ENCODE data around the gene PRSS27.
"Not testable (repeated sequence)": the region's sequence is repeated elsewhere in the genome, so short reads cannot be mapped to it uniquely, and the experiment has no call there.

The PRSS27 gene

DNA sequence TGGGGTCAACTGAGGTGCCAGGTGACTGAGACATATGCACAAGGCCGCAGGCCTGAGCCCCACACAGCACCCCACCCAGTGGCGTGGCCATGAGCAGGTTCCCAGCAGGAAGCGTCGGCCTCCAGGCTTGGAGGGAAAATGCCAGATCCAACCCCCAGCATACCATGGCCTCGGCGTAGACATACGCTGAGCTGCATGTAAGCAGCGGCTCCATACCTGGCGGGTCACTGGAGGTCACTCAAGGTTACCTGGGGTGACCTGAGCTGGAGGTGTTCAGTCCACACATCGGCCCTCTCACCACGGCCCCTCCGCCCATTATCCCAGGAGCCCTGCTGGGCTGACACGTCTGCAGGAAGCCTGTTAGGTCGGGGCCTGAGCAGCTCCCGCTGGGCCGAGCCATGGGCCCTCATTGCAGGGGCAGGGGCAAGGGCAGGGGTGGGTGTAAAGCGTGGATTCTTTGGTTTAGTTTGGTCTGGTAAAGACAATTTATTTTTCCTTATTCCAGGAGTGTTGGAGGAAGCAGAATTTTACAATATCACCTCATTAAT lies 22.5 kb downstream of the PRSS27 start:
- DNase-seq (ENCODE audit: low read depth in 2 of 2, low spot score in 1 of 2), result no peak

DNA sequence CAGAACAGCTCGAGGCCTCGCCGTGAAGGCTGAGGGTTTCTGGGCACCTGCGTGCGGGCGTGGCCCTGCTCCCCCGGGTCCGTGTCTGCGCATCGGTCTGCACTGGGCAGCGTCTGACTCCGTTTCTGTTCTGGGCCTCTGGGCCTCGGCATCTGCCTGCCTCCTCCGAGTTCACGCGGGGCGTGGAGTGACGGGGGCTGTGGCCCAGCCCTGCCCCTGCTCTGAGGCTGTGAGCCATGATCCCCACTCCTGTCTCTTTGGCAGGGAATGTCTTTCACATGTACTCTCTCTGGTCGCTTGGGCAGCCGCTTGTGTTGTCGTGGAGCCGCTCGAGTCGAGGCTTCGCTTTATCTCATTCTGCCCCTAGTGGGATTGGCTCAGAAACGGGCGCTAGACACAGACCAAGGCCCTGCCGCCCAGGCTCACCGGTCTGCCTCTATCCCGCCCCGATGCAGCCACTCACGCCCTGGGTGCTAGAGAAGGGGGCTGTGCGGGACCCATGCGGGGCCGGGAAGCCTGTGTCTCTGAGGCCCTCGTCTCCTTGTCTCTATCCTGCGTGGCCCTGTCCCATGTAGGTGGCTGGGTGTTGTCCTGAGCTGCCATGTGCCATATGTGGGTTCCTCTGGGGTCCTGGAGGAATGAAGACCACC lies 23.3 kb downstream of the PRSS27 start:
- DNase-seq (ENCODE audit: low read depth in 2 of 2, low spot score in 1 of 2), result not testable (repeated sequence)

DNA sequence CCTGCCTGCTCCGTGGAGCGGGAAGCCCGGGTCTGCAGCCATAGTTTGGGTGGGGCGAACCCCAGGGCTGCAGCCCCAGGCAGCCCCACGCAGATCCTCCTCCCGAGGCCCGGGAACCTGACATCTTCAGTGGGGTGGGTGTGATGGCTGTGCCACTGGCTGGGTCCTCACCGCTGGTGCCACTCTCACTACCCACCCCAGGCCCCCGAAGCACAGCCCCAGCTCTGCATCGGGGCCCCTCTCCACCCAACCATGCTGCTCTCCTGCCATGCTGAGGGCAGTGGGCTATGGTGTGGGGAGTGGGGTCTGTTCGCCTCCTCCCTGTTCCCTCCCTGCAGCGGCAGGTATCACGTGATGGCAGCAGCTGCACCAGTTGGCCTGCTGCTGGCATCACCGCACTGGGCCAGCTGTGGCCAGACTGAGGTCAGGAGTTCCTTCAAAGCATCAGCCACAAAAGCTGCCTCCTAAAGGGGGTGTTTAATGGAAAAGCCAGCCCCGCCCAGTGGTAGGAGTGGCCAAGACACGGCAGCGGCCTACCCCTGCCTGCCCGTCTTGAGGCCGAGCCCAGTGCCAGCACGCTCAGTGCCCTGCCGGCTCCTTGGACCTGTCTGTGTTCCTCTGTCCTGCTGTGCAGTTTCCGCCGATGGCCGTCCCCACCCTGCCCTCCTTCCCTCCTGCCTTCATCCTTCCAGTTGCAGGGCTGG lies 26.9 kb downstream of the PRSS27 start:
- no peak for DNase-seq (ENCODE audit: low read depth in 2 of 2, low spot score in 1 of 2)

DNA sequence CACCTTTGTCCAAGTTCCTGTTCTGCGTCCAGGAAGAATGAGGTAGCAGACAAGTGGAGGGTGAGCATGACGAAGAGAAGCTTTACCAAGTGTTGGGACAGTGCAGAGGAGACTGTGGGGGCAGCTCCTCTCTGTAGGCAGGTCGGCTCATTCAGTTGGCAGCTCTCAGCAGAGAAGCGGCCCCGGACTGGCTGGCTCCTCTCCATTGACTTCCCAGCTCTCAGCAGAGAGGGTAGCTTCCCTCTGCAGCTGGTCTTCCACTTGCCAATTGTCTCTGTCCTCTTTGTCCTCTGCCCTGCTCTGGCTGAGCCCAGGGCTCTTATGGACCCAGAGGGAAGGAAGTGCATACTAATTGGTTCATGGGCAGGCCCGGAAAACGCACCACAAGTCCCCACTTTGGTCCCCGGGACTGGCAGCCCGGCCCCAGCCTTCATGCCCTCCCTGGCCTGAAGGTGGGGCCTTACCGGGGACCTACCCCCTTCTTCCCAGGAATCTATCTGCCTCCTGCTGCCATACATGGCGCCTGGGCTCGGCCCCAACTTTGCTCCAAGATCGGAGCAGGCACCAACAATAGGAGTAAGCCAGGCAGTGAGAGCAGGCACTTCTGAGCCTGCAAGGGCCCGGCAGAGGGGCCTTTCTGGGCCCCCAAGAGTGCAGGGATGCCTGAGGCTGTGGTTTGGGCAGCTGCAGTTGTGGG lies 27.6 kb downstream of the PRSS27 start:
- DNase-seq (ENCODE audit: low read depth in 2 of 2, low spot score in 1 of 2), result no peak

DNA sequence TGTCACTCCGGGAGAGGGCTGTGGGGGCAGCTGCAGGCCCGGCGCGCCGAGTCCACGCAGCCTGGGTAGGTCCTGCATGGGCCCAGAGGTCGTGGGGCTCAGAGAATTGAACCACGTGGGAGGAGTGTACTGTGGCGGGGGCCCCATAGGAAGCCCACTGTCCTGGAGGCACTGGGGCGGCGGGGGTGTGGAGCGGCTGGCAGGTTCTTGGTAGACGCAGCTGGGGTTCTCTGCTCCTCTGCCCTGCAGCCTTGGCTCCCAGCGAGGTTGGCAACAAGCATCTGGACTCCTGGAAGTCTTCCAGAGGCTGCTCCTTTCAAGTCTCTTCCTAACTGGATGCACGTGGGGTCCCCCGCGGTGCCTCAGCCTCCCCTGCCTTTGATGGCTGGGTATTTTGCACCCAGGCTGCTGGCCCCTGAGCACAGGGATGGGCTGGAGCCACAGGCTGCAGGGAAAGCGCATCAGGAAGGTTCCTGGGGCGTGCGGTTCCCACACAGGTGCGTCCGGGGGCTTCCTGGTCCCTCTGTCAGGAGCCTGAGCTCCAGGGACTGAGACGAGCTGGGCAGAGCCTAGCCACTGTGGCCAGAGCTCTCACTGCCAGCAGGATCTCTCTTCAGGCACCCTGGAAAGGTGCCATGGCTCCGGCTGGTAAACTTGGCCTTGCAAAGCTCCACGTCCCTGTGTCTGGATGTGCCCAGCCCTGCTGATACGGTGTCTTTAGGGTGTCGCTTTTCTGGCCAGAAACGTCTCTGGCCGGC lies 28.4 kb downstream of the PRSS27 start:
- DNase-seq (ENCODE audit: low read depth in 2 of 2, low spot score in 1 of 2), result no peak

DNA sequence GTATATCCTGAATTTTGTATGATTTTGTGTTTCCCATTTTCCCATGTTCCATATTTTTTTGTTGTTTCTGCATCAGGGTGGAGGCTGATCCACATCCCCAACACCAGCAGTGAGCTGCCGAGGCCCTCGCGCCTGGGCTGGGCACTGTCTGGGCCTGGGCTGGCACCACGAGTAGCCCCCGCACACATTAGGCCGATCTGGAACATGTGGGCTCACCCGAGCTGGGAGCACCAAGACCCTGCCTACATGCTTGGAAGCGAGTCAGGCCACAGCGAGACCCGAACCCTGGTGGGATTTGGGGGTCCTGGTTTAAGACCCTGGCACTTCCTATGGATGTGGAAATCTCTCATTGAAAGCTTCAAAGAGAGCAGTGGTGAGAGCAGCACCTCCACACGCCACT lies 29.2 kb downstream of the PRSS27 start:
- DNase-seq (ENCODE audit: low read depth in 2 of 2, low spot score in 1 of 2), result no peak

DNA sequence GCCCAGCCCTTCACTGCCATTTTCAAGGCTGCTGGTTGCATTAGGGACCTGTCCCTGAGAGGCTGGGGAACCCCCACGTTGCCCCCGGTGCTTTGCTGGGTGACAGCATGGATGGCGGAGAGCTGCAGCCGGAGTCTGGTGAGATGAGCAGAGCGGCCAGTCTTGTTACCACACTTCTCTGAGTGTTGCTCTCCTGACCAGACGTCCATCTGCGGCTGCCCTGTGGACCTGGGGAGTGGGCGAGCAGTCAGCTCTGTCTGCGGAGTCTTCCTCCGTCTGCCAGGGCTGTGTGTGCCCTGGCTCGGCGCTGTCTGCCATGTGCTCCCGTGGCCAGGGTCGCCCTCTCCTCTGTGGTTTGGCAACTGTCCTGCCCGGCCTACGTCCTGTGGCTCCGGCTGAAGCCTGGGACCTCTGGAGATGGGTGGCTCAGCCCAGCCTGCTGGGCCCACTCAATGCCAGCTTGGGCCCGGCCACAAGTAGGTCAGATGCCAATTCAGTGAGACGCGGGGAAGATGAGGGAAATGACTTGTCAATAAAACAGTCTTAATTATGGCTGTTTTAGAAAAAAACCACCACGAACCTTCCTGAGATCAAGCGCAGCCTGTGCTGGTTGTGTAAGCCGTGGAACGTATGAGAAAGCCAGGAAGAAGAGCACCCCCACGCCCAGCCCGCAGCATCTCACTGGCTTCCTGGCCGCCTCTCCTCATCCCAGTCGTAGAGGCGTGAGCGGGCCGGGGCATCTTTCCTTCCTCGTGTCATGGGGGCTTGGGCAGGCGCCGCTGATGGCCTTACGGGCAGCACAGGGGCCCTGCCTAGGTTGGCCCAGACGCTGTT lies 29.8 kb downstream of the PRSS27 start:
- DNase-seq (ENCODE audit: low read depth in 2 of 2, low spot score in 1 of 2), result no peak

DNA sequence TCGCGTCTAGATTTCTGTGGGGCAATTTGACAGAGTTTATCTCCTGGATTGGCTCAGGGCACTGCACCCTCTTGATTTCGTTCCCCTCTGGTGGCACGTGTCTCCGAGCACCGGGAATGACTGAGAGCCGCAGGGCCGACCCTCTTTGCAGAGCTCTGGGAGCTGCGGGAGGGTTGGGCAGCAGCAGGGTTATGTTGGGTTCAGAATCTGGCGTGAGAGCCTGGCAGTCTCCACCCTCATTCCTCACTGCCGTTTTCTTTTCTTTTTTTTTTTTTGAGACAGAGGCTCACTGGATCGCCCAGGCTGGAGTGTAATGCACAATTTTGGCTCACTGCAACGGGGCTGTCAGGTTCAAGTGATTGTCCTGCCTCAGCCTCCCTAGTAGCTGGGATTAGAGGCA lies 30.6 kb downstream of the PRSS27 start:
- not testable (repeated sequence) for DNase-seq (ENCODE audit: low read depth in 2 of 2, low spot score in 1 of 2)

DNA sequence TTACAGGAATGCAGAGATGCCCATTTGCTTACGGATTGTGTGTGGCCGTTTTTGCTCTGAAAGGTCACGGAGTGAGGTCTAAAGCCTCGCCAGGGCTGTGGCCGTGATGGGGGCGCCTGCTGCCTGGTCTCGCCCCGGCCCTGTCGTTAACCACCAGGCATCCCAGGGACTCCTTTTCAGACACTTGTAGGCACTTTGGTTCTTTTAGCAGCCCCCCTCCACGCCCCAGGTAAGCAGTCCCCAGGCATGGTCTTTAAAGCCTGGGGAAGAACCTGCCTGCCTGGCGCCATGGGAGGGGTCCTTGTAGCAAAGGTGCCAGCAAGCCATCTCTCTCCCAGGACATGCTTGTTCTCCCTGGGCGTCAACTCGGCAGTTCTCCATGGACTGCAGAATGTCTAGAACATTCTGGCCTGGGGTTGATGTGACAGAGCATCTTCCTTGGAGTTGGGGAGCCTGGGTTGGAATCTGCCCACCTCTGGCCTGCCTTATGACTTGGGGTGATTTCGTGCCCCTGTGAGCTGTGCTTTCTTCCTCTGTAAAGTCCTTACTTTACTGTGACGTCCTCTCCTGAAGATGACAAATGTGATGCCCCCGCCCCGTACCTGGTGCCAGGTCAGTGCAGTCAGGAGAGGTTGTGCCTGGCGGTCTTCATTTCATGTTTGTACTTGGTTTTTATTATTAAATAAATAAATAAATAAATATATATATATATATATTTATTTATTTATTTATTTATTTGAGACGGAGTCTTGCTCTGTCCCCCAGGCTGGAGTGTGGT lies 32.3 kb downstream of the PRSS27 start:
- DNase-seq (ENCODE audit: low read depth in 2 of 2, low spot score in 1 of 2), result no peak

DNA sequence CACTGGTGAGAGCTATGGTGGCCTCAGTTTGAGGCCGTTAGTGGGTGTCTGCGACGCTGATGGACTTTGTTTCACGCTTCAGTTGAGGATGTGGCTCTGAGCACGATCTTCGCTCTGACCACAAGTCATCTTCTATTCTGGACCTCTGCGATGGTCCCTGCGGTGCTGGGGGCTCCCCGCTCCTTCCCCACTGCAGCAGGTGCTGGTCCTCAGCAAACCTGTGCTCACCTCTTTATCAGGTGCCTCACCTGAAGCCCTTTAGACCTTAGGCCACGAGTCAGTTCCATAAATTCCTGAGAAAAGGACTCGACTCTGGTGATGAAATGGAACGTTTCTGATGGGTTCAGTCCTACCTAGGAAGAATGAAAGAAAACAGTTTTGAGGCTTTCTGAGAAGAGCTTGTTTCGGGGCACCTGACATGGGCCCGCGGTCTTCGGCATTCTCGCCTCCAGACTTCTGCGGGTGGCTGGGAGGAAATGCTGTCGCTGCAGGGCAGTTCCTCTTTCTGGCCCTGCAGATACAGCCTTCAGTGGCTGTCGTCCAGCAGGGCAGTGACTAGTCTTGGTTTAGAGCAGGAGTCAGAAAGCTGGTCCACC lies 33.0 kb downstream of the PRSS27 start:
- DNase-seq (ENCODE audit: low read depth in 2 of 2, low spot score in 1 of 2), result no peak

DNA sequence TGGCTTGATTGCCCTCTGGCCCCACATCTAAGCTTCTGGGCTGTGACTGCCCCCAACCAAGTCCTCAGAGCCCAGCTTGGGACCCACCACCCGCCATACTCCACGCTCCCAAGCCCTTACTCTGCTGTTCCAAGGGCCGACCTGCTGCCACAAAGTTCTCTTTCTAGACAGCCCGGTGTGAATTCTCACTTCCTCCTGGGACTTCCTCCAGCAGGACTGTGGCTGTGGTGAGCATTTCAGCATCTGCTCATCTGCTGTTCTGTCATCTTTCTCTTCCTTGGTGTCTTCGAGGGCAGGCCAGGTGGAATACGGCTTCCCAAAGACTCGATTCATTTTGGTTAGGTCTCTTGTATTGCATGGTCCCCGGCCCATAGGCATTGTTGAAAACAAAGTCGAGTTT lies 33.9 kb downstream of the PRSS27 start:
- DNase-seq (ENCODE audit: low read depth in 2 of 2, low spot score in 1 of 2), result not testable (repeated sequence)

DNA sequence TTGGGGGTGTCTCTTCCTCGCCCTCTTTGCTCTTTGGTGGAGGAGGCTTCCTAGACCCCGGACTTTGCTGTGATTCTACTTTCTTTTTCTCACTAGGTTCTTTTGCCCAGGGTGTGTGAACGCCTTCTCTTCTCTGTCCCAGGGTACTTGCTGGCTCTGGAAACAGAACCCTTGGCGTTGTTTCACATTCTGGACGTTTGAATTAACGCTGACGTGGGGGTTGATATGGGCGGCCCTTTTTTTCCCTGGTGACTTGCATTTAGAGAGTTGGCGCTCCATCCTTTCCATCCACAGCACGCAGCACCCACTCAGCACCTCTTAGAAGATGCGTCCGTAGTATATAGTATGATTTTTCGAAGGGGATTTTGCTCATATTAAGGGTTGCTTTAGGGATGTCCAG lies 37.0 kb downstream of the PRSS27 start:
- not testable (repeated sequence) for DNase-seq (ENCODE audit: low read depth in 2 of 2, low spot score in 1 of 2)

DNA sequence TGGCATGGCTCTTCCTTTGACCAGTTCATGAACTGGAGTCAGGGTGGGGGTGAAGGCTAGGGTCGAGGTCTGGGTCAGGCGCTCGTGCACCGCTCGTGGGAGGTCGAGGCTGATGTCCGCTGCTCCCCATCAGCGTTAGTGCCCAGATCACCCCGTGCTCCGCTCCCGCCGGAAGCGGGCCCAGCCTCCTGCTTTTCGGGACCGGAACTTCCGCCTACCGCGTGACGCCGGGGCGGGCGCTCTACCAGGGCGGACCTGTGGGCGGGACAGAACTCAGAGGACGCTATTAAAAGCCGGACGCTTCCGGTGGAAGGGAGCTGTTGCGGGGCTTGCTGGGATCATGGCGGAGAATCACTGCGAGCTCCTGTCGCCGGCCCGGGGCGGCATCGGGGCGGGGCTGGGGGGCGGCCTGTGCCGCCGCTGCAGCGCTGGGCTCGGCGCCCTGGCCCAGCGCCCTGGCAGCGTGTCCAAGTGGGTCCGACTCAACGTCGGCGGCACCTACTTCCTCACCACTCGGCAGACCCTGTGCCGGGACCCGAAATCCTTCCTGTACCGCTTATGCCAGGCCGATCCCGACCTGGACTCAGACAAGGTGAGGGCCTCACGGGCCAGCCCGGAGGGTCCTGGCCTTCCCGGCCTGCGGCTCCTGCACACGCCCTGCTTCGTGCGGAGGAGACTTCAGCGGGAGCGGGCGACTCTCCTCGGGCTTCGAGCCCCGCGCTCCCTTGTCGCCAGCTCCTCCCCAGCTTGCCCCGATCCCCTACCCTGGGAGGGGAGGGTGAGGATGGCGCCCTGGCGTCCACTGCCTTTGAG lies 37.6 kb downstream of the PRSS27 start, which contains the start of gene KCTD5:
TSS of gene KCTD5 (plus strand) at position 315 of the 813 bp plus-strand sequence. CDS start at position 341, 26 bp downstream.
- DNase-seq (ENCODE audit: low read depth in 2 of 2, low spot score in 1 of 2), result peak; percentile 90 to 93

DNA sequence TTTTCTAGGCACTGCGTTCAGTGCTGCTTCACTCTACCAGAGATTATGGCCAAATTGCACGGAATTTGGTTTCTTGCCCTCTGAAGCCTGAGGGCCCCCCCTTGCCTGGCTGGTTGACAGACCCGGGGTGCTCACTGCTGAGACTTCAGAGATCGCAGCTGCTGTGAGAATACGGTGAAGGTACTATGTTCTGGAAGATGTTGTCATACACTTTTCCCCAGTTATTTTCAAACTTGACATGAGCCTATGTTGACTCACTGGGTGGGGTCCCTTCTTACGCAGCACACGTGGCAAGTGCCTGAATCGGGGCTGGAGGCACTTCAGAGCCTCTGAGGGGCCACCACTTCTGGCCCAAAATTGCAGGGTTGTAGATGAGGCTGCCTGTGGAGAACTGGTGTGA lies 39.7 kb downstream of the PRSS27 start:
- not testable (repeated sequence) for DNase-seq (ENCODE audit: low read depth in 2 of 2, low spot score in 1 of 2)

DNA sequence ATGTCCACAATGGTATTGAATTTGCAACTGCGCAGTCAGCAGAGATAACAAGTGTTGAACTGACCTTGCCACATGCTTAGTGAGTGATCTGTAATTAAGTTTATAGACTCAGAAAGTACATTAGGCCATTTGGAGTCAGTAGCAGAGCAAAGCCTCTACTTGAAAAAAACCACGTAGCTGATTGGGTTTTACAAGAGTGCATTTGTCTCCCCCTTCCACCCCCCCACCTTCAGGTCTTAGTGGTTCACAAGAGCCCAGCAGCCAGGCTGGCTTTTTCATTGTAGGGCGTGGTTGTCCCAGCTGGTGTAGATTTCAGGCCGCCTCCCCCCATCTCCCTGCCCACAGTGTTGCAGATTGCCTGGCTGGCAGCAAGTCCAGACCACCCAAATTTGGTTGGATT lies 40.1 kb downstream of the PRSS27 start:
- DNase-seq (ENCODE audit: low read depth in 2 of 2, low spot score in 1 of 2), result not testable (repeated sequence)

DNA sequence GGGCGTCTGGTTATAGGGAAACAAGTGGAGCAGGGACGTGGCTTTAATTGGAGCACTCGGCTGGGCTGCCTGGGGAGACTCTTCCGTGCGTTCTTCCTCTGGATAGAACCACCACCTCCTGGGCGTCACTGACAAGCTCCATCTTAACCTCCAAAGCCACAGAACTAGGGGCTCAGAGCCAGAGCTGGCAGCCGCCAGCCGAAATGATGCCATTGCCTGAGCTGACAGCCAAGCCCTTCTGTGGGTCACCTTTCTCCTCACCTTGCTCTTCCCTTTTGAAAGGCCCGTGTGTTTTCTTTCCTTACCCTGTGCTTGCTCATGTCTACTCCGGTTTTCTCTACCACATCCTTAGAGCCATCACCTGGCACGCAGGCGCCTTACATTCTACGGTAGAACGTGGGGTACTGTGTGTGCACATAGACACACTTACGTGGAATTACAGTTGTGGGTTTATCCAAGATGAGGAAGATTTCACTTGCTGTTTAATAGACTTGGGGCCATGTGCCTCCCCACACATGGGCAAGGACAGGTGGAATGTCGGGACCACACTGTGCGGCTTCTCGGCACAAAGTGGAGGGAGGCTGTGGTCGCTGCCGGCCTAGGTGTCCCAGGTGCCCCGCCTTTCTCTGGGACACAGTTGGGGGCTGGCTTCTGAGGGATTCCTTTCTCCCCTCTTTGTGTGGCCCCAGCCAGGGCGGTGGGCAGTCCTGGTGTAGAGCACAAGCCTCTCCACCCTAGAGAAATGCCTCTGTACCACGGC lies 41.6 kb downstream of the PRSS27 start:
- DNase-seq (ENCODE audit: low read depth in 2 of 2, low spot score in 1 of 2), result not testable (repeated sequence)

DNA sequence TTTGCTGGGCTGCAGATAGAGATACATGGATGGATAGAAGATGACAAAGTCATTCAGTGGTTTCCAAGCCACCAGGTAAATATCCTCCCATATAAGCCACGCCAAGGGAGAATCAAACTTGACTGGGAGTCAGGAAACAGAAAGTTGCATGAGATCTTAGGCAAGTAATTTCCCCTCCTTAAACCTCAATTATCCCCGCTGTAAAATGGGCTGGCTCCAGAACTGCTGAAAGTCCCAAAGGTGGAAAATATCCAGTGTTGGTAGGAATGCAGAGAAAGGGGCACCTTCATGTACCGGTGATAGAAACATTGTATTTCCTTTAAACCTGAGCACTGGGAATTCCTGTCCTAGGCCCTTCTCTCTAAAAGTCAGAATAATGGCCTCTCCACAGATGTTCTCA lies 43.1 kb downstream of the PRSS27 start:
- DNase-seq (ENCODE audit: low read depth in 2 of 2, low spot score in 1 of 2), result not testable (repeated sequence)

All from stimulated activated CD8-positive, alpha-beta memory T cell treated with anti-CD3 and anti-CD28 coated beads, Interleukin-4, amount 100 ng/mL, for 1 hour (primary cell).